KBM-7 (cell line): Measurements from ENCODE around the gene SEC61B.
"Not testable (repeated sequence)": the region's sequence is repeated elsewhere in the genome, so short reads cannot be mapped to it uniquely, and the experiment has no call there.

Source experiments
- DNase-seq: peaks from one replicate; pipeline ENCODE4 v3.0.0-alpha.2; 2015
- in situ Hi-C: fragments of 300-500 bp; cut with MboI; formaldehyde crosslinking; loops from 2 replicates; pipeline ENCODE4 v1.14.3; 2020; ENCODE audit warnings: low sequenced_read_pairs, low pct_unique_long_range_greater_than_20kb, mixed read lengths

The SEC61B gene

GRCh38 chr9:99189186-99189585 lies 32.9 kb upstream of the SEC61B start:
- in situ Hi-C loops = loop anchor here (25.0 kb wide), 1 partner anchor 823 kb away; no protein-coding TSS in a partner anchor
- DNase-seq = no peak

DNA sequence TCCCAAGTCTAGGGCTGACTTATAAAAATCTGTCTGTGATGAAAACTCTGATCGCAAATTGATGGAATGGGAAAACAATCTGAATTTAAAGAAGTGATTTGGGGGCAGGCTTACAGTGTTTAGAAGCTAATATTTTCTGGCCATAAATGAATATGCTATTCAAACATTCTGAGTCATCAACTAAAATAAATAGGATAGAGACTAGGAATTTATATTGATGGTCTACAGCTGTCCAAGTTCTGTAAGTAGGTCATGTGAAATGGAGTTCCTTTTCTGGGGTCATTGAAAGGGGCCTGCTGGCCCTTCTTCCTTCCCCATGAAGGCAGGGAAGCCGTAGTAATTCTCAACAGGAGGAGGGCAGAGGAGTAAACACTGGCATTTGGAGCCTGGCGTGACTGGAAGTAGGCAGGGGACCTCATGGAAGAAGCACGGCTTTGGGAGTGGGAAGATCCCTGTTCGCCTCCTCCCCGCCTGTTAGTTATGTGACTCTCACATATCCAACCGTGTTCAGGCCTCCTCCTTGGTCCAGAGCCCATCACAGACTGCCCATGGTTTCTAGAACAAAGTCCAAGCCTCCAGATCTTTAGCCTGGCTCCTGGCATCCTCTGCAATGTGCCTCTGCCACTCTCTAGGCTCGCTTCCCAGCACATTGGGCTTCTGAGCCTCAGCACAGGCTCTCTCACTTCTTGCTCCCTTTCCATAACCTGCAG lies 32.0 kb upstream of the SEC61B start:
- in situ Hi-C loops = loop anchor here (25.0 kb wide), 1 partner anchor 822 kb away; no protein-coding TSS in a partner anchor
- no peak for DNase-seq

DNA sequence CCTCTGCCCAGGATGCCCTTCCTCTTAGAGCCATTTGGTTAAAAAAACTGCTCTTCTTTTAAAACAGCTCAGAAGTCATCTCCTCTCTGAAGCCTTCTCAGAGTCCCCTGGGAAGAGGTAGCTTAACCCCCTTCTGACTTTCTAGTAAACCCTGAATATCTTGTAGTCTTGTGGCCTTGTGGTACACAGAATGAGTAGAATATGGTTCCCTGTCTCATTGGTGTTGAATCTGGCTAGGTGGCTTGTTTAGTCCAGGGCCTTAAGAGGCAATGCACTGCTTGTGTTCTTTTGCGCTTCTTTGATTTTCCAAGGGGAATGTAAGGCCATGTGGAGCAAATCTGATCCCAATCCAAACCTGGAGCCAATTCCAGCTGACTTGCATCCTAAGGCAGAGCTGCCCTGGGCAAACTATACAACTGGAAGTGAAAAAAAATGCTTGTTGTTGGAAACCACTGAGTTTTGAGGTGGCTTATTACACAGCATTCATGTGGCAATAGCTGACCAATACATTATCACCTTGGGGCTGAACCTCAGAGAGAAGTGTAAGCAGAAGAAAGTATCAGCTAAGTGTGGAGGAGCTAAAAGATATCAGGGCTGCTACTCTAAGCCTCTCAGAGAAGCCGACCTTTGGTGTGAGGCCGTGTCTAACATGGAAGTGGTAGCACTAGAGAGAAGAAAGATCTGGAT lies 31.3 kb upstream of the SEC61B start:
- DNase-seq = no peak
- in situ Hi-C loops = loop anchor here (25.0 kb wide), 1 partner anchor 822 kb away; no protein-coding TSS in a partner anchor

GRCh38 chr9:99192786-99193465 lies 29.2 kb upstream of the SEC61B start:
- in situ Hi-C loops = loop anchor here (25.0 kb wide), 1 partner anchor 819 kb away; no protein-coding TSS in a partner anchor

DNA sequence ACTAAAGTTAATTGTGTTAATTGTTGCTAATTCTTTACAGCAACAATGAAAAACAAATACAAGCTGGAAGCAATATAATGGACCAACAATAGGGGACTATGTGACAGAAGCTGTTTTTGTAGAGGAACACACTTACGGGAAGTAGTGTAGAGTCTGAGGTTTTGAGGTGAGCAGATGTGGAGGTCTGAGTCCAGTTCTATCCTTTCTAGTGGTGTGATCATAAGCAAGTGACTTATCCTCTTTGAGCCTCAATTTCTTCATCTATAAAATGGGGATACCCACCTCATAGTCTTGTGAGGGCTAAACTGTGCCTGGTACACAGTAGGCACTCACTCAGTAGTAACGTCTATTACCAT lies 28.6 kb upstream of the SEC61B start:
- no peak for DNase-seq
- in situ Hi-C loops = loop anchor here (25.0 kb wide), 1 partner anchor 819 kb away; no protein-coding TSS in a partner anchor

More at GRCh38 chr9:99192786-99193465, 29.2 kb upstream of the SEC61B start:
- DNase-seq = no peak

DNA sequence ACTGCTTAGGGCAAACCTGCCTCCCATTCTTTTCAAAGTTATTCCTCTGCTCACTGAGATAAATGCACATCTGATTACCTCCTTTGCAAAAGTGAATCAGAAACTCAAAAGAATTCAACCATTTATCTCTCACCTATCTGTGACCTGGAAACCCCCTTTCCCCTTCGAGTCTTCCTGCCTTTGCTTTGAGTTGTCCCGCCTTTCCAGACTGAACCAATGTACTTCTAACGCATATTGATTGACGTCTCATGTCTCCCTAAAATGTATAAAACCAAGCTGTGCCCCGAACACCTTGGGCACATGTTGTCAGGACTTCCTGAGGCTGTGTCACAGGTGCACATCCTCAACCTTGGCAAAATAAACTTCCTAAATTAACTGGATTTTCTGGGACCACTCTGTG lies 25.6 kb upstream of the SEC61B start:
- in situ Hi-C loops = loop anchor here (25.0 kb wide), 1 partner anchor 816 kb away; no protein-coding TSS in a partner anchor

GRCh38 chr9:99197124-99197630 lies 24.9 kb upstream of the SEC61B start:
- no peak for DNase-seq
- in situ Hi-C loops = loop anchor here (25.0 kb wide), 1 partner anchor 815 kb away; no protein-coding TSS in a partner anchor

More for the DNA sequence above, 25.6 kb upstream of the SEC61B start:
- DNase-seq = not testable (repeated sequence)

DNA sequence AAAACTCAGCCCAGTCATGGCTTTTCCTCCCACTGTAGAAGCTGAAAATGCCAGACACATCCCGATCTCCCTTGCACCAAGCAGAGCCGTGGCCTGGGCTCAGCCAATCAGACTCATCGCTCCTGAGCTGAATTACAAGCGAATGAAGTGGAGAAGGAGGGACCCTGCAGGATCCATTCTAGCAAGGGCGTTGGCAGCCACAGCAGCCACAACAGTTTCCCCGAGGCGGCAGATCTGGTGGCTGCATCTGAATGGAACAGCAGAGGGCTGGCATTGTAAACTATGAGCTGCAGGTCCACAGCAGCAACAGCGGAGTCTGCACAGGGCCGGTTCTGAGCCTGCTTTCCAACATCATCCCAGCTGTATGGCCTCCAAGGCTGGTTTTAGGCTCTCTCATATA lies 24.1 kb upstream of the SEC61B start:
- in situ Hi-C loops = loop anchor here (25.0 kb wide), 1 partner anchor 814 kb away; no protein-coding TSS in a partner anchor
- no peak for DNase-seq

GRCh38 chr9:99199938-99200539 lies 22.0 kb upstream of the SEC61B start:
- in situ Hi-C loops = loop anchor here (25.0 kb wide), 1 partner anchor 812 kb away; no protein-coding TSS in a partner anchor

DNA sequence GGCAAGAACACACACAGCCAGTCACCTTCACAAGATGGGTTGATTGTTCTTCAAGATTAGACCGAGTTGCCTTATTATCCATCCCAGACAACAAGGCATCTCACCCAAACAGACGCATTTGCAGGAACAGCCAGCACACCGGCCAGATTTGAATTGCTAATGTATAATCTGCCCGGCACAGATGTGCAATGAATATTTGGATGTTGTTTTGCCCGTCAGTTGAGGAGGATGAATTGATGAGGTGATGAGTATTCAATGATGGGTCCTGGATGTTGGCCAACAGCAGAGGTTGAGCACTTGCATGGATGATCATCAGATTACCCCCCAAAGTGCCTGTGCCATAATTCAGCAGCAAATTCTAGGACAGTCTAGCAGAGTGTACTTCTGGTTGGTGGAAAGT lies 20.5 kb upstream of the SEC61B start:
- DNase-seq = no peak
- in situ Hi-C loops = no loop called here

More at GRCh38 chr9:99199938-99200539, 22.0 kb upstream of the SEC61B start:
- DNase-seq = no peak

DNA sequence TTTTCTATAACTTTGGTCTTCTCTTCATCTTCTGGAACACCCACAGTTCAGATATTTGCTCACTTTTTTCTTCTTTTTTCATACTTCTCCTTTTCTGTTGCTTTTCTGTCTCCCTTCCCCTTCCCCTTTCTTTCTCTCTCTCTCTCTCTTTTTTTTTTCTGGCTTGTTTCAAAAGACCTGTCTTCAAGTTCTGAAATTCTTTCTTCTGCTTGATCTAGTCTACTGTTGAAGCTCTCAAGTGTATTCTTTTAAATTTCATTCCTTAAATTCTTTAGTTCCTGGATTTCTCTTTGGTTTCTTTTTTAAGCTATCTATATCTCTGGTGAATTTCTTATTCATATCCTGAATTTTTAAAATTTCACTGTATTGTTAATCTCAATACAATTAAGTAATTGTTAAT lies 11.5 kb upstream of the SEC61B start:
- DNase-seq = peak; percentile 14
- in situ Hi-C loops = no loop called here

- DNase-seq = no peak
- in situ Hi-C loops = no loop called here
Observed at GRCh38 chr9:99211746-99212145, 10.3 kb upstream of the SEC61B start.

DNA sequence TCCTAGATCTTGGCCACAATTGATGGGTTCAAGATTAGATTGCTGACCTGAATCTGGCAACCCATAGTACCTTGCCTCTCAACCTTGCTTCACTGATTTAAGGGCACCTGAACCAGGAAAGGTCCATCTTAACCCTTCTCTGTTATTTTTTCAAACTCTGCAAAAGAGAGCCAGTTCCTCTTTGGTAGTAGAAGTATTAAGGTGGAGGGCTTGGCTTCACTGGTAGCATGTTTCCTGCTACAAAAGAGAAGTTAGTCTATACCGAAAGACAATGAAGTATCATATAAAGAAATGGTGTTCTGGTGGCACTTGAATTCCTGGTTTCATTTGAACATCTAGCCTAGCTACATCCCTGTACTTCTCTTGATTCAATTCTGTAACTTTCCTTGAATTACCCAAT lies 8.9 kb upstream of the SEC61B start:
- in situ Hi-C loops = no loop called here
- no peak for DNase-seq

GRCh38 chr9:99216073-99216472 lies 6.0 kb upstream of the SEC61B start:
- in situ Hi-C loops = no loop called here
- DNase-seq = no peak

DNA sequence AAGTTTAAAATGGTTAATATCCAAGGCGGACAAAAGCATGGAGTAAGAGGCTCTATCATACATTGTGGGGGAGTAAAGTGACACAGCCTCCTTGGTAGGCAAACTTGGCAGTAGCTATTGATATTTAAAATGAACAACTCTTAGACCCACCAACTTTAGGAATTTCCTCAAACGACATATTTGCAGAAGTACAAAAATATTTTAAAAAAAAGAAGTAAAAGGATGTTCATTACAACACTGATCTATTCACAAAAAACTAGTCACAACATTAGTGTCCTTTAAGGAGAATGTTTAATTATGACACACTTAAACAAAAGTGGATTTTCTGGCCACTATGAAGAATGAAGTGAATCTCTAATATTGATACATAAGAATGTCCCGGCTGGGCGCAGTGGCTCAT lies 2.1 kb upstream of the SEC61B start:
- in situ Hi-C loops = no loop called here
- no peak for DNase-seq

DNA sequence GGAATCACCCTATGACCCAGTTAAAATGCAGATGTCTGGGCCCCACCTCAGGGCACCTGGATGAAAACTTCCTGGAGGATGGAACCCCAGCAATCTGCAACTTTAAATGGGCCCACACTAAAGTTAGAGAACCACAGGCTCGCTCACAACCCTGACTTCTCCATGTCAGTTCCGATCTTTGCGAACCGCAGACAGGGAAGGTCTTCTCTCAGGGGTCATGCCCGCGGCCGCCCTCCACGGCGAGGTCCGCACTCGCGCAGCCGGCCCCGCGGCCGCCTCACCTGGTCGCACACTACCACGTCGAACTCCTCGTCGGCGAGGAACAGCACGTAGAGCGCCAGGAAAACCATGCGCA lies 839 bp upstream of the SEC61B start:
- no peak for DNase-seq
- in situ Hi-C loops = no loop called here

- no peak for DNase-seq
- in situ Hi-C loops = no loop called here
Observed at GRCh38 chr9:99222416-99223270, 561 bp downstream of the SEC61B start.

DNA sequence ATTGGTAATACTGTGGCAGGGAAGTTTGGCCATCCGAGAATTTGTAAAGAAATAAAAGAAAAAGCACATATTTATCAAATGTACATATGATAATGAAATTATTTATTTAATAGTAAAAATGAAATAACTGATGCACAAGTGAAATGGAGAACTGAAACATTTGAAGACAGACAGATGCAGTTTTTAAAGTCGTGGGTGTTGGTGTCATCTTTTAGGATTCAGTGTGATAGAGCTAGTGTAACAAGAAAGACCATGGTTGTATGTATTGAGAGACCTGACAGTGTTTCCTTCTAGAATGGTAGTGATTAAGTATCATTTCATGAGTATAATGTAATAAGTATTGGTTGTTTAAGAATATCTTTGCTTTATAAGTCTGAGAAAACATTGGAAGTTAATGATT lies 2.4 kb downstream of the SEC61B start:
- in situ Hi-C loops = no loop called here

More for the DNA sequence above, 2.4 kb downstream of the SEC61B start:
- no peak for DNase-seq
